GM19397 (cell line): ENCODE measurements around the gene GARIN5A.

Experiments used
- ATAC-seq: cut with Tn5 transposase; IDR thresholded peaks from one replicate; pipeline ENCODE4 v1.9.1; 2021; ENCODE audit warnings: mild to moderate bottlenecking, moderate library complexity; ENCODE audit not compliant: unreplicated experiment

Gene GARIN5A

GRCh38 chr19:50418176-50419021 is 58.2 kb downstream of the GARIN5A start, which contains the start of gene SPIB:
Gene SPIB (plus strand): TSS chr19:50418938. CDS start chr19:50418963, 25 bp downstream.
- ATAC-seq = no peak

- ATAC-seq = no peak
Observed at GRCh38 chr19:50417111-50418081, 59.3 kb downstream of the GARIN5A start.
